H9 (cell line): ENCODE results near the gene ANGPTL5. TPM values are rescaled to one million over a fixed set of nuclear protein-coding genes. Genes with fewer than 3 reads are reported as not detected.

Experiments used
- DNase-seq: peaks from one replicate; pipeline ENCODE4 v3.0.0-alpha.2; 2017
- H2AFZ ChIP-seq: one replicate; pipeline ENCODE4 v1.6.1; 2013; ENCODE audit warnings: mild to moderate bottlenecking, low read length, control low read depth, moderate library complexity
- H2AK5ac ChIP-seq: 2 replicates; pipeline ENCODE4 v1.6.1; 2013; ENCODE audit warnings: low read length, control low read depth, mixed read lengths; ENCODE audit not compliant: insufficient read length
- H2BK120ac ChIP-seq: one replicate; pipeline ENCODE4 v1.6.1; 2013; ENCODE audit warnings: low read depth, mild to moderate bottlenecking, low read length, control low read depth, inconsistent platforms; ENCODE audit not compliant: poor library complexity, severe bottlenecking
- H2BK12ac ChIP-seq: 2 replicates; pipeline ENCODE4 v1.6.1; 2013; ENCODE audit warnings: low read length, control low read depth, mixed read lengths, low read depth; ENCODE audit not compliant: insufficient read length
- H2BK15ac ChIP-seq: 2 replicates; pipeline ENCODE4 v1.6.1; 2013; ENCODE audit warnings: low read depth, low read length, control low read depth
- H2BK20ac ChIP-seq: one replicate; pipeline ENCODE4 v1.6.1; 2013; ENCODE audit warnings: low read depth, mild to moderate bottlenecking, low read length, control low read depth, inconsistent platforms; ENCODE audit not compliant: poor library complexity, severe bottlenecking
- H2BK5ac ChIP-seq: 2 replicates; pipeline ENCODE4 v1.6.1; 2013; ENCODE audit warnings: low read length, control low read depth, mixed read lengths; ENCODE audit not compliant: insufficient read length
- H3K14ac ChIP-seq: 2 replicates; pipeline ENCODE4 v1.6.1; 2013; ENCODE audit warnings: low read length, control low read depth; ENCODE audit not compliant: insufficient read depth
- H3K18ac ChIP-seq: 2 replicates; pipeline ENCODE4 v1.6.1; 2013; ENCODE audit warnings: low read depth, mild to moderate bottlenecking, mixed read lengths, low read length, control low read depth; ENCODE audit not compliant: insufficient read length
- H3K23ac ChIP-seq: 2 replicates; pipeline ENCODE4 v1.6.1; 2013; ENCODE audit warnings: low read length, control low read depth, mixed read lengths, low read depth; ENCODE audit not compliant: insufficient read length
- H3K23me2 ChIP-seq: 2 replicates; pipeline ENCODE4 v1.6.1; 2013; ENCODE audit warnings: low read depth, mild to moderate bottlenecking, mixed read lengths, low read length, control low read depth; ENCODE audit not compliant: insufficient read length, poor library complexity, severe bottlenecking
- H3K27ac ChIP-seq: 2 replicates; pipeline ENCODE4 v1.5.1; 2013; ENCODE audit warnings: low read length, control low read depth, mixed read lengths, low read depth; ENCODE audit not compliant: insufficient read length
- H3K27me3 ChIP-seq: 2 replicates; pipeline ENCODE4 v1.6.1; 2013; ENCODE audit warnings: low read length, control low read depth, inconsistent platforms; ENCODE audit not compliant: insufficient read depth
- H3K4ac ChIP-seq: 2 replicates; pipeline ENCODE4 v1.6.1; 2013; ENCODE audit warnings: low read depth, mild to moderate bottlenecking, control low read depth, inconsistent platforms, low read length, moderate library complexity
- H3K4me1 ChIP-seq: 2 replicates; pipeline ENCODE4 v1.6.1; 2013; ENCODE audit warnings: low read length, control low read depth, inconsistent platforms; ENCODE audit not compliant: insufficient read depth
- H3K4me2 ChIP-seq: 2 replicates; pipeline ENCODE4 v1.6.1; 2013; ENCODE audit warnings: low read length, control low read depth, mixed read lengths; ENCODE audit not compliant: insufficient read length, insufficient read depth
- H3K56ac ChIP-seq: 2 replicates; pipeline ENCODE4 v1.6.1; 2013; ENCODE audit warnings: low read depth, mild to moderate bottlenecking, mixed read lengths, low read length, control low read depth; ENCODE audit not compliant: insufficient read length
- H3K79me1 ChIP-seq: 2 replicates; pipeline ENCODE4 v1.6.1; 2013; ENCODE audit warnings: low read depth, mild to moderate bottlenecking, moderate library complexity, low read length, control low read depth, inconsistent platforms; ENCODE audit not compliant: insufficient read depth, poor library complexity, severe bottlenecking
- H3K79me2 ChIP-seq: 2 replicates; pipeline ENCODE4 v1.6.1; 2013; ENCODE audit warnings: low read length, control low read depth, inconsistent platforms; ENCODE audit not compliant: insufficient read depth
- H3K9ac ChIP-seq: 2 replicates; pipeline ENCODE4 v1.6.1; 2013; ENCODE audit warnings: low read length, control low read depth, mixed read lengths; ENCODE audit not compliant: insufficient read length; ENCODE audit errors: extremely low read depth
- H3K9me3 ChIP-seq: one replicate; pipeline ENCODE4 v1.6.1; 2013; ENCODE audit warnings: low read depth, low read length, inconsistent platforms; ENCODE audit not compliant: control insufficient read depth
- H3T11ph ChIP-seq: one replicate; pipeline ENCODE4 v1.6.1; 2013; ENCODE audit warnings: mild to moderate bottlenecking, low read length, control low read depth, inconsistent platforms
- H4K20me1 ChIP-seq: one replicate; pipeline ENCODE4 v1.6.1; 2013; ENCODE audit not compliant: control insufficient read depth, insufficient read length, insufficient read depth
- H4K5ac ChIP-seq: 2 replicates; pipeline ENCODE4 v1.6.1; 2013; ENCODE audit warnings: low read depth, mild to moderate bottlenecking, mixed read lengths, low read length, control low read depth; ENCODE audit not compliant: insufficient read length
- H4K8ac ChIP-seq: replicated peaks from 2 replicates; pipeline ENCODE4 v1.6.1; 2013; ENCODE audit warnings: low read length, control low read depth, mixed read lengths, low read depth; ENCODE audit not compliant: insufficient read length
- H4K91ac ChIP-seq: 2 replicates; pipeline ENCODE4 v1.6.1; 2013; ENCODE audit warnings: low read depth, mild to moderate bottlenecking, moderate library complexity, mixed read lengths, low read length, control low read depth; ENCODE audit not compliant: insufficient read length
- H3K27ac Mint-ChIP-seq, 3 experiments: 2 replicates in 2 of 3; 3 replicates in 1 of 3; pipeline ENCODE4 v1.8.0; 2020 to 2021; ENCODE audit warnings: mixed read lengths in 3 of 3, mild to moderate bottlenecking in 1 of 3, moderate library complexity in 1 of 3
- H3K27me3 Mint-ChIP-seq: 2 replicates; pipeline ENCODE4 v1.8.0; 2021; ENCODE audit warnings: low read depth, mild to moderate bottlenecking, moderate library complexity, mixed read lengths
- H3K36me3 Mint-ChIP-seq, 3 experiments: 2 replicates in 2 of 3; 3 replicates in 1 of 3; pipeline ENCODE4 v1.8.0; 2020 to 2021; ENCODE audit warnings: low read depth in 3 of 3, mixed read lengths in 3 of 3; ENCODE audit not compliant: insufficient read depth in 1 of 3
- H3K4me1 Mint-ChIP-seq, 2 experiments: 2 replicates each; pipeline ENCODE4 v1.8.0; 2020; ENCODE audit warnings: mixed read lengths in 2 of 2
- H3K4me3 Mint-ChIP-seq, 2 experiments: 2 replicates in 1 of 2; 3 replicates in 1 of 2; pipeline ENCODE4 v1.8.0; 2020 to 2021; ENCODE audit warnings: mild to moderate bottlenecking in 2 of 2, mixed read lengths in 2 of 2, moderate library complexity in 1 of 2
- H3K9me3 Mint-ChIP-seq, 2 experiments: 2 replicates in 1 of 2; 3 replicates in 1 of 2; pipeline ENCODE4 v1.8.0; 2020; ENCODE audit warnings: mild to moderate bottlenecking in 2 of 2, mixed read lengths in 2 of 2, moderate library complexity in 1 of 2
- CTCF ChIP-seq: fragments of 200-600 bp; sonication (generic); conservative IDR thresholded peaks from 3 replicates; pipeline ENCODE4 v1.8.0; 2021; ENCODE audit warnings: antibody characterized with exemption, mild to moderate bottlenecking
- WGBS: extraction: QIAGEN DNeasy Blood & Tissue Kit; methylation state at CpG from one replicate; pipeline ENCODE4 v1.1.7; 2013; ENCODE audit warnings: missing lambda C conversion rate, low lambda C conversion rate, mixed read lengths; ENCODE audit not compliant: insufficient read length; ENCODE audit errors: extremely low coverage; 5-methylcytosine and 5-hydroxymethylcytosine counted together
- total RNA-seq: library from RNA; stranded (reverse); gene quantifications from 2 replicates; pipeline ENCODE4 v1.2.1, GENCODE V29; 2021

The ANGPTL5 gene
- total RNA-seq, 1 experiment from 2014 or later = not detected

DNA sequence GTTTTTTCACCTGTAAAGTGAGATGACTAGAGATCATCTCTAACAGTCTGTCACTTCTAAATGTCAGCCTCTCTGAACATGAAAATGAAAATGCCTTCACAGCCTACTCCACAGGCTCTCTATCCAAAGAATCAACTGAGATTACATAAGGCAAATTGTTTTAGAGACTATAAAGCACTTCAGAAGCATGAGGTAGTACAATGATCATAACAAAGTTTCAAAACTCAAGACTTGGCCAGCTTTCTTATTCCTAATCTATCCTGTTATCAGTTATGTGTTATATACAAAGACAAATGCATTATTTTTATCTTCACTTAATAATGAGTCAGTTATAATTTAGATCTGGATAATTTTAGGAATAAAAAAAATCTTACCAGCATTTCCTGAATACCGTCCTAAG lies 21.8 kb downstream of the ANGPTL5 start:
- WGBS = no CpG with 5 or more reads among the region's 1 CpG
- H3K27me3 ChIP-seq = no peaks in the 10 kb centered on the region
- no peak overlapping the region for H3K9ac ChIP-seq
- H4K20me1 ChIP-seq = no peaks in the 10 kb centered on the region
- Mint-ChIP-seq H3K27ac (no peak overlapping the region), H3K4me3 (no peak overlapping the region), H3K9me3 (no peaks in the 10 kb centered on the region; a peak in 1 of 5 replicates), H3K27me3 (peaks cover 3% of the 10 kb centered on the region), H3K36me3 (no peaks in the 10 kb centered on the region), H3K4me1 (no peaks in the 10 kb centered on the region)
- no peaks in the 10 kb centered on the region for H3K23me2 ChIP-seq
- H3K4me1 ChIP-seq = no peaks in the 10 kb centered on the region
- H2BK12ac ChIP-seq = no peak overlapping the region
- no peaks in the 10 kb centered on the region for H3K79me1 ChIP-seq
- no peak overlapping the region for H3K4me2 ChIP-seq
- H4K5ac ChIP-seq = no peak overlapping the region
- H2BK120ac ChIP-seq = no peak overlapping the region
- no peak for DNase-seq
- H4K91ac ChIP-seq = no peak overlapping the region
- no peak overlapping the region for H3K56ac ChIP-seq
- H2BK5ac ChIP-seq = no peak overlapping the region
- H4K8ac ChIP-seq = no peak overlapping the region
- no peak overlapping the region for H2AK5ac ChIP-seq
- no peaks in the 10 kb centered on the region for H3K9me3 ChIP-seq
- H3K4ac ChIP-seq = no peak overlapping the region
- no peaks in the 10 kb centered on the region for H3K79me2 ChIP-seq
- no peak overlapping the region for H2AFZ ChIP-seq
- no peak overlapping the region for H2BK20ac ChIP-seq
- H3K14ac ChIP-seq = no peak overlapping the region
- no peak overlapping the region for H3K23ac ChIP-seq
- no peak for TF ChIP-seq CTCF
- no peak overlapping the region for H3K18ac ChIP-seq
- H3K27ac ChIP-seq = no peak overlapping the region
- no peak overlapping the region for H3T11ph ChIP-seq
- no peak overlapping the region for H2BK15ac ChIP-seq
